Tibial artery (tissue), 4 donors: ENCODE measurements around the gene DST.
A peak's percentile ranks its signal among the peaks of the same experiment; 100 is the strongest.

ENCODE experiments used
- DNase-seq, 2 donors: peaks; one replicate each; pipeline ENCODE4 v3.0.0-alpha.2; 2019
- H3K27ac ChIP-seq, 2 donors: fragments of 200-600 bp; sonication (generic) in 1 of 2; 1 replicate in 1 of 2; 2 replicates in 1 of 2; pipeline ENCODE4 v1.5.1; 2018 to 2019; ENCODE audit warnings: mild to moderate bottlenecking in 1 of 2
- H3K27me3 ChIP-seq, 2 donors: fragments of 200-600 bp; sonication (generic) in 1 of 2; one replicate each; pipeline versions ENCODE4 v1.5.1 to v1.6.0; 2016 to 2019
- H3K36me3 ChIP-seq, 3 donors: fragments of 200-600 bp; sonication (generic) in 2 of 3; one replicate each; pipeline ENCODE4 v1.5.1; 2016 to 2019; ENCODE audit warnings: mild to moderate bottlenecking in 2 of 3
- H3K4me1 ChIP-seq, 4 donors: fragments of 200-600 bp; sonication (generic) in 2 of 4; 1 replicate in 3 of 4; 2 replicates in 1 of 4; pipeline ENCODE4 v1.5.1; 2016 to 2019
- H3K4me3 ChIP-seq, 2 donors: fragments of 200-600 bp; sonication (generic) in 1 of 2; 1 replicate in 1 of 2; 2 replicates in 1 of 2; pipeline ENCODE4 v1.5.1; 2018 to 2019; ENCODE audit warnings: mild to moderate bottlenecking in 2 of 2
- H3K9me3 ChIP-seq, 3 donors: fragments of 200-600 bp; sonication (generic) in 1 of 3; one replicate each; pipeline ENCODE4 v1.5.1; 2016 to 2019
- CTCF ChIP-seq, 2 experiments: fragments of 200-600 bp in 1 of 2; fragments of 450-650 bp in 1 of 2; IDR thresholded peaks; one replicate each; pipeline ENCODE4 v1.5.1; 2017 to 2019; ENCODE audit warnings: antibody characterized with exemption in 2 of 2, mild to moderate bottlenecking in 1 of 2, moderate library complexity in 1 of 2
- intact Hi-C: fragments of 100-400 bp; cut with DNase I; formaldehyde crosslinking; loops from one replicate; pipeline ENCODE4 v1.15.0; 2023; ENCODE audit warnings: low total_unique reads

Gene DST

GRCh38 chr6:56458324-56458884 is 184.3 kb downstream of the DST start:
- intact Hi-C loops: no loop called here
- H3K36me3 ChIP-seq: peaks cover 48 to 55% (median 53%) of the 10 kb centered on the region in 3 donors
- no peak for DNase-seq
- no peak overlapping the region for H3K4me3 ChIP-seq
- no peaks in the 10 kb centered on the region for H3K27me3 ChIP-seq
- no peak for TF ChIP-seq CTCF (IDR thresholded peaks at IDR 0.05)
- H3K27ac ChIP-seq: no peak overlapping the region
- H3K9me3 ChIP-seq: no peaks in the 10 kb centered on the region
- peaks cover 0 to 20% (median 2%) of the 10 kb centered on the region in 4 donors for H3K4me1 ChIP-seq

- H3K4me3 ChIP-seq: no peak overlapping the region
- H3K9me3 ChIP-seq: no peaks in the 10 kb centered on the region
- no peaks in the 10 kb centered on the region for H3K27me3 ChIP-seq
- H3K4me1 ChIP-seq: peaks cover 0 to 21% (median 2%) of the 10 kb centered on the region in 4 donors
- peaks cover 36 to 39% (median 39%) of the 10 kb centered on the region in 3 donors for H3K36me3 ChIP-seq
- peak overlapping the region in 1 of 2 donors; percentile 15 for H3K27ac ChIP-seq
- no peak for TF ChIP-seq CTCF (IDR thresholded peaks at IDR 0.05)
- no peak for DNase-seq
- intact Hi-C loops: no loop called here
Observed at GRCh38 chr6:56456785-56457184, 185.9 kb downstream of the DST start.

DNA sequence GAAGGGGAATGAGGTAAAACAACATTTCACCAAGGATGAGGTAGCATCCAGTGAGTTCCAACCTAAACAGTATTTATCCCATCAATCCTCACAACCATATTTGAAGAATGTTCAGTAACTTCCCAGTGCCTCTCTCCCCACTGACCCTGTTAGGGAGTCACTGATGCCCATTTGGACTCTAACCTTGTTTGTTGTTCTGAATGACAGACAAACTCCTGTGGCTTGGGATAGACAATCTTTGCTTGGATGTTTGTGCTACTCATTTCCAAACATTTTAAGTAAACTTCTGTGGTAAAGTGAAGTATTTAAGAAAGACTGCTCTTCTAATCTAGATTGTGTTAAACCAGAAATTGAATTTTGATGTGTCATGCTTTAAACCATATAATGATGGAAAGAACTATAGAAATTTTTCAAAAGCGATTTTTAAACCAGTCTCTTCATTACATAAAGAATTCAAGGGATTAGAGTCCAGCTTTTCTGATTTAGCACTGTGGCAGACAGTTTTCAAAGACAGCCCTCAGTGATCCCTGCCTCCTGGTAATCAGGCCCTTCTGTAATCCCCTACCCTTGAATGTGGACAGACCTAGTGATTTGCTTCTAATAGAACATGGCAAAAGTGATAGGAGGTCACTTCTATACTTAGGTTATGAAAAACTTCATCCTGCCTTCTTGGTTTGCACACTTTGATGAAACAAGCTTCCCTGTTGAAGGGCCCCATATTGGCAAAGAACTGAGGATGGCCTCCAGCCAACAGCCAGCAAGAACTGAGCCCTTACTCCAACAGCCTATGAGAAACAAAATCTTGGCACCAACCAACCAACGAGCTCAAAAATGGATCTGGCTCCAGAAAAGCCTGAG is 191.6 kb downstream of the DST start:
- peak overlapping the region; percentile 39 to 61 for H3K27ac ChIP-seq
- intact Hi-C loops: no loop called here

DNA sequence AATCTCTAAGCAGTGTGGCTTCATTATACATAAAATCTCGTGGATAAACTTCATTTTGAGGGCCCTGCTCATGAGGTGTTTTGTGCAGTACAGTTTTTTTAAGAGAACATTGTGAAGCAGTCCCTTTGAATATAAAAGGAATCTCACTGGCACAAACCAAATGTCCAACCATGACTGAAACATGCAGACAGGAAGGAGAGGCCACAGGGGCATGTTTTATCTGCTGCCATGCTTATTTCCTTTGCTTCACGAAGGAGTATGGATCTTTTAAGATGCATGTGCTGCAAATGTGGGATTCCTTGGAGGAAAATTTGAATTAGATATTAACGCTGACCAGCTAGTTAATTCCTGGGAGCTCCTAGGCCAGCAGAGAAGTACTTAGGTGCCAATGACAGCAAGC is 192.3 kb downstream of the DST start:
- H3K27ac ChIP-seq: peak overlapping the region; percentile 39 to 61
- intact Hi-C loops: no loop called here
- H3K4me1 ChIP-seq: peaks cover 0 to 51% (median 22%) of the 10 kb centered on the region in 4 donors
- DNase-seq: no peak
- no peaks in the 10 kb centered on the region for H3K9me3 ChIP-seq
- H3K4me3 ChIP-seq: no peak overlapping the region
- TF ChIP-seq CTCF (IDR thresholded peaks at IDR 0.05): no peak
- no peaks in the 10 kb centered on the region for H3K36me3 ChIP-seq
- H3K27me3 ChIP-seq: no peaks in the 10 kb centered on the region

More for the DNA sequence above, 191.6 kb downstream of the DST start:
- TF ChIP-seq CTCF (IDR thresholded peaks at IDR 0.05): no peak
- DNase-seq: peak; percentile 52 to 89
- H3K36me3 ChIP-seq: peaks cover 0 to under 1% (median 0%) of the 10 kb centered on the region in 3 donors
- no peaks in the 10 kb centered on the region for H3K27me3 ChIP-seq
- H3K4me1 ChIP-seq: peaks cover 0 to 44% (median 22%) of the 10 kb centered on the region in 4 donors
- no peak overlapping the region for H3K4me3 ChIP-seq
- H3K9me3 ChIP-seq: no peaks in the 10 kb centered on the region

GRCh38 chr6:56448046-56448445 is 194.6 kb downstream of the DST start:
- Histone ChIP-seq H3K27ac (no peak overlapping the region), H3K4me3 (no peak overlapping the region), H3K27me3 (no peaks in the 10 kb centered on the region), H3K9me3 (no peaks in the 10 kb centered on the region), H3K4me1 (peaks cover 0 to 60% (median 24%) of the 10 kb centered on the region in 4 donors), H3K36me3 (no peaks in the 10 kb centered on the region)
- no peak for DNase-seq
- no peak for TF ChIP-seq CTCF (IDR thresholded peaks at IDR 0.05)
- intact Hi-C loops: loop anchor here (10.0 kb wide), 1 partner anchor 63 kb away; no protein-coding TSS in a partner anchor
